ENCODE results near the gene ZSCAN21.

DNA sequence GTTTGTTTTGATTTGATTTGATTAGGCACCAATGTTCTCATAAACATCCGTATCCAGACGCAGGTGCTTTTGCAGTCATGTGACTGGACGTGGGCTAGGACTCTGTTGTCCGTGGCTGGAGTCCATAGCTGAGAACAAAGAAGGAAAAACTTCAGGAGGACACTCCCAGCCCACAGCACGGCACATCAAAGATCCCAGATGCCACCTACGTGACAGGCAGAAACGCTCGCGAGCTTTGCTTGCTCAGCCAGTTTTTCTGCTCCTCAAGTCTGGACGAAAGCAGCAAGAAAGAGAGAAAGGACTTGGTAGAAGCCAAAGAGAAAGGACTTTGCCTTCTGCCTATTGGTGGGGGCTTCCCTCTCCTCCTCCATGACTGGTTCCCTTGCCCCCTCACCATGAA, 41.0 kb upstream of the ZSCAN21 start:
- TF ChIP-seq POLR2A (IDR thresholded peaks at IDR 0.05) = no peak
- TF ChIP-seq, protein P1, sequence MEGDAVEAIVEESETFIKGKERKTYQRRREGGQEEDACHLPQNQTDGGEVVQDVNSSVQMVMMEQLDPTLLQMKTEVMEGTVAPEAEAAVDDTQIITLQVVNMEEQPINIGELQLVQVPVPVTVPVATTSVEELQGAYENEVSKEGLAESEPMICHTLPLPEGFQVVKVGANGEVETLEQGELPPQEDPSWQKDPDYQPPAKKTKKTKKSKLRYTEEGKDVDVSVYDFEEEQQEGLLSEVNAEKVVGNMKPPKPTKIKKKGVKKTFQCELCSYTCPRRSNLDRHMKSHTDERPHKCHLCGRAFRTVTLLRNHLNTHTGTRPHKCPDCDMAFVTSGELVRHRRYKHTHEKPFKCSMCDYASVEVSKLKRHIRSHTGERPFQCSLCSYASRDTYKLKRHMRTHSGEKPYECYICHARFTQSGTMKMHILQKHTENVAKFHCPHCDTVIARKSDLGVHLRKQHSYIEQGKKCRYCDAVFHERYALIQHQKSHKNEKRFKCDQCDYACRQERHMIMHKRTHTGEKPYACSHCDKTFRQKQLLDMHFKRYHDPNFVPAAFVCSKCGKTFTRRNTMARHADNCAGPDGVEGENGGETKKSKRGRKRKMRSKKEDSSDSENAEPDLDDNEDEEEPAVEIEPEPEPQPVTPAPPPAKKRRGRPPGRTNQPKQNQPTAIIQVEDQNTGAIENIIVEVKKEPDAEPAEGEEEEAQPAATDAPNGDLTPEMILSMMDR (IDR thresholded peaks at IDR 0.05) = no peak

Data from thyroid gland (tissue), 4 donors.